Stomach (tissue), 4 donors: ENCODE data around the gene C1GALT1.

Experiments used
- EP300 ChIP-seq: sonication (generic); formaldehyde crosslinking; IDR thresholded peaks from one replicate; pipeline ENCODE4 v1.6.1; 2017; ENCODE audit warnings: antibody characterized with exemption
- POLR2A ChIP-seq, 4 donors: fragments of 450-650 bp; IDR thresholded peaks; one replicate each; pipeline ENCODE4 v1.6.1; 2016; ENCODE audit warnings: antibody characterized with exemption in 4 of 4, control low read depth in 2 of 4, mild to moderate bottlenecking in 1 of 4, moderate library complexity in 1 of 4
- TF ChIP-seq, protein P1 (sequence below), 7 experiments: fragments of 450-650 bp in 4 of 7; fragments of 200-600 bp in 3 of 7; sonication (generic) in 3 of 7; IDR thresholded peaks; one replicate each; pipeline ENCODE4 v1.5.1; 2016 to 2019; ENCODE audit warnings: antibody characterized with exemption in 7 of 7, control low read depth in 2 of 7, mild to moderate bottlenecking in 1 of 7

GRCh38 chr7:7237978-7238267 lies 55.6 kb downstream of the C1GALT1 start:
- TF ChIP-seq POLR2A (IDR thresholded peaks at IDR 0.05) (no peak), EP300 (no peak)
- TF ChIP-seq, protein P1, sequence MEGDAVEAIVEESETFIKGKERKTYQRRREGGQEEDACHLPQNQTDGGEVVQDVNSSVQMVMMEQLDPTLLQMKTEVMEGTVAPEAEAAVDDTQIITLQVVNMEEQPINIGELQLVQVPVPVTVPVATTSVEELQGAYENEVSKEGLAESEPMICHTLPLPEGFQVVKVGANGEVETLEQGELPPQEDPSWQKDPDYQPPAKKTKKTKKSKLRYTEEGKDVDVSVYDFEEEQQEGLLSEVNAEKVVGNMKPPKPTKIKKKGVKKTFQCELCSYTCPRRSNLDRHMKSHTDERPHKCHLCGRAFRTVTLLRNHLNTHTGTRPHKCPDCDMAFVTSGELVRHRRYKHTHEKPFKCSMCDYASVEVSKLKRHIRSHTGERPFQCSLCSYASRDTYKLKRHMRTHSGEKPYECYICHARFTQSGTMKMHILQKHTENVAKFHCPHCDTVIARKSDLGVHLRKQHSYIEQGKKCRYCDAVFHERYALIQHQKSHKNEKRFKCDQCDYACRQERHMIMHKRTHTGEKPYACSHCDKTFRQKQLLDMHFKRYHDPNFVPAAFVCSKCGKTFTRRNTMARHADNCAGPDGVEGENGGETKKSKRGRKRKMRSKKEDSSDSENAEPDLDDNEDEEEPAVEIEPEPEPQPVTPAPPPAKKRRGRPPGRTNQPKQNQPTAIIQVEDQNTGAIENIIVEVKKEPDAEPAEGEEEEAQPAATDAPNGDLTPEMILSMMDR (IDR thresholded peaks at IDR 0.05): no peak
